ENCODE results near the gene TUB.

Gene TUB

DNA sequence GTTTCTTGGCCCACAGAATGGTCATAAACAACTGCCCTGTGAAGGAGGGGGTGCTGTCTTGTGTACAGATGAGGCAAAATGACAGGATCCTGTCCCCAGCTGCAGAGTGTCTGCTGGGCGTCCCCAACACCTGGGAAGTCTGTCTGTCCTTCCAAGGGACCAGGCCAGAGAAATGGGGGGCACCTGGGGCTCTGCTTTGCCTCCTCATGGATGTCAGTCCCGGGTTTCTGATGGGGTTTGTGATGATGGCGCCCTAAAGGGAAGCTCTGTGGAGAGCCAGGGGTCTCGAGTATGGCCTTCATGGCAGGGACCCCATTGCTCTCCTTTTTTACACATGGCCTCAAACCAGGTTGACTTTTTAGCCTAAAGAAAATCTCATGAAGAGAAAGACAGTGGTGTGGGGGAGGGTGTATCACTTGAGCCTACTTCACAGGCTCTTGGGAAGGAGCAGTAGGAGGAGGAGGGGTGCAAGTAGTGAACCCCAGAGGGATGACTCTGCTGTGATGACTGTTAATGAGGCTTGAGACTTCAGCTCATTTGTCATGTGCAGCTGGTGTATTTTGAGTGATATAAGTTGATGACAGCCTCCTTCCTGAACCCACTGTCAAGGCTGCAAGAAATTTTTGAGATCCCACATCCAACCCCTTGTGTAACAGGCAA, 40.6 kb upstream of the TUB start:
- no peak for TF ChIP-seq CTCF (IDR thresholded peaks at IDR 0.05)

DNA sequence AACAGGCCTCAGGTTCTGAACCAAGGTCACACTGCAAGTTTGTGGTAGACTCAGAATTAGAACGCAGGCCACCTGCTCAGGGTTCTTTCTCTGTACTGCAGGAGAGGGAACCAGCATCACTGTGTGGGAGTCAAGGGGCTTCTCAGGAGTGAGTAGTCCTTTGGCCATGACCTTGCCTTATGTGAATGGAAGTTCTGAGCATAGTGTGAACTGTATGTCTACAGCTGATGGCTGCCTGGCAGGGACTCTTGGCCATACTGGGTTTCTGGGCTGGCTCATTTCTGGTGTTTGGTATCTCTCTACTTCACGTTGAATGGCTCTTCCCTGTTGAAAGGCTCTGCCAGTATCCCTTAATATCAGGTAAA, 40.1 kb upstream of the TUB start:
- TF ChIP-seq CTCF (IDR thresholded peaks at IDR 0.05): no peak

DNA sequence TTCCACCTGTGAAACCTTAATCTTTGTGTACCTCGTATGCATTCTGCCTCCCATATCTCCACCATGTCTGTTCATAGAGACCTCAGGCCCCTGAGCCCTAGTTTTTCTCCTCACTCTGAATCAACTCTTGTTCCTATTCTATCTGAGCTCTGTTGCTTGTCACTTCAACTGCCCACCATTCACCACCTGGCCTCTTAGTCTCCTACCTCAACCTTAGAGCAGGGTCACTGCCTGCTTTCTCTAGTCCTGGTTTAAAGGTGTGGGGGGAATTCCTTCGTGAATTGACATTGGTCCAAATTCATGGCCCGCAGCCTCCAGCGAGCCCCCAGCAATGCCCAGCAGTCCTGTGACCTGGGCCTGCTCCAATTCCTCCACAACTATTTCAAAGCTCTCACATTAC, 39.4 kb upstream of the TUB start:
- TF ChIP-seq CTCF (IDR thresholded peaks at IDR 0.05): no peak

DNA sequence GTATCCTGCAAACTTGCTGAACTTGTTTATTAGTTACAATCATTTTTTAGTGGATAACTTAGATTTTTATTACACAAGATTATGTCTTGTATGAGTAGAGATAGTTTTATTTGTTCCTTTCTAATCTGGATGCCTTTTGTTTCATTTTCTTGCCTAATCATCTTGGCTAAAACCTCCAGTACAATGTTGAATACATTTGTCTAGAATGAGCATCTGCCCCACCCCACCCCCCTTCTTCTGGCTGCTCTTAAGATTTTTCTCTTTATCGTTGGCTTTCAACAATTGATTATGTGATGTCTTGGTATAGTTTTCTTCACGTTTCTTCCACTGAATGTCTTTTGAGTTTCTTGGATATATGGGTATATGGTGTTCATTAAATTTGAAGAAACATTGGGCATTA, 37.3 kb upstream of the TUB start:
- TF ChIP-seq CTCF (IDR thresholded peaks at IDR 0.05): no peak

DNA sequence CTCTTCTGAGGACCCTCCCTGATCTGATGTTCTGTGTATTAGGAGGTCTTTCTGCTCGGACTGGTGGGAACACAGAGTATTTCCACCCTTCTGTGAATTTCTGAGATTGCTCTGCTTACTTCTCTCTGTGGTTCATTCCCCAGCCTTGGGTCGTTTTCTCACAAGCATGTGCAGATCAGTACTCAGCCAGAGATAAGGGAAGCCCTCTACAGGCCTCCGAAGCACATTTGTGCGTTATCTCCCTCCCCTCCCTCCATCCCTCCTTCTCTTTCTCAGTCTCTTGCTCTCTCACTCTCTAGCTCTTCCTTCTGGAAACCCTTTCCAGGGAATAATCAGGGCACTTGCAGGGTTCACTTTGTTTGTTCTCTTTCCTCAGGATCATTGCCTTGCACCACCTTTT, 35.2 kb upstream of the TUB start:
- TF ChIP-seq CTCF (IDR thresholded peaks at IDR 0.05): no peak

DNA sequence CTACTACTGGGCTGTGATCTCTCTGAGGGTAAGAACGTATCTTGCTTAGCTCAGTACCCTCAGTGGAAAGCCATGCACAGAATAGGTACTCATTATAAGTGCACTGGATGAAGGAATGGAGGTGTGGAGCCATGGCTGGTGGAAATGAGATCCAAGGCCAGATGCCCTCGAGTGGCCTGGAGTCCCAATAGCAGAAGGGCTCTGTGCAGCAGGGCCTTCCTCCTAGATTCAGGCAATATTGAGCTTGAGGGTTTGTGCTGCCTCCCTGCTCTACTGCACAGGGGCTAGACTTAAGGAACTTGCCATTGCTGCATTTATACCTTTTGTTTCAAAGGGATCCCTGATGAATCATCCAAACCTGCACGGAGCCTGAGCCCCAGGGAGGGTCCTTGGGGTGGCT, 33.6 kb upstream of the TUB start:
- no peak for TF ChIP-seq CTCF (IDR thresholded peaks at IDR 0.05)

DNA sequence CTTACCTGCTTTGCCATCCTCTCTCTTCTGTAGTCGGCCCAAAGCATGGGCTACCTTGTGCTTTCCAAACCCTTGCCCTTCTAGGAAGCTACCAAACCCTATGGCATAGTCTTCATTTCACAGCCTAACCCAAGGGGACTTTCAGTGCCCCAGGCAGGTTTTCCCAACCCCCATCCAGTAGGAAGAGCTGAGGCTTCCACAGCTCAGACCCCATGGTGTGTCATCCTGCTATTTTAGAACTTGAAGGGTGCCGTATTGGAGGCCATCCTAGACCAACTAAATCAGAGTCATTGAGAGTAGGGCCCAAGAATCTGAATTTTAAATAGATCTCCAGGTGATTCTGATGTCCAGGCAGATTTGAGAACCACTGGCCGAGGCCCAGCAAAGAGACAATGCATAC, 31.9 kb upstream of the TUB start:
- TF ChIP-seq CTCF (IDR thresholded peaks at IDR 0.05): no peak
